Mucosa of rectum (tissue), 2 donors: ENCODE results near the gene CLPSL2.

Experiments used
- H3K27ac ChIP-seq, 2 donors: one replicate each; pipeline ENCODE4 v1.7.0; 2013; ENCODE audit warnings: inconsistent platforms in 2 of 2, low read depth in 2 of 2, low read length in 2 of 2
- H3K27me3 ChIP-seq, 2 donors: one replicate each; pipeline ENCODE4 v1.7.0; 2013; ENCODE audit warnings: low read length in 2 of 2; ENCODE audit not compliant: control insufficient read depth in 2 of 2, insufficient read depth in 2 of 2
- H3K36me3 ChIP-seq, 2 donors: one replicate each; pipeline ENCODE4 v1.7.0; 2013; ENCODE audit warnings: low read length in 2 of 2; ENCODE audit not compliant: control insufficient read depth in 2 of 2, insufficient read depth in 2 of 2
- H3K4me1 ChIP-seq, 2 donors: one replicate each; pipeline ENCODE4 v1.7.0; 2013; ENCODE audit warnings: low read length in 2 of 2, mild to moderate bottlenecking in 1 of 2; ENCODE audit not compliant: control insufficient read depth in 2 of 2, insufficient read depth in 2 of 2
- H3K4me3 ChIP-seq, 2 donors: one replicate each; pipeline ENCODE4 v1.7.0; 2013; ENCODE audit warnings: low read length in 2 of 2
- H3K9ac ChIP-seq, 2 donors: one replicate each; pipeline ENCODE4 v1.7.0; 2013; ENCODE audit warnings: low read length in 2 of 2, low read depth in 1 of 2, mild to moderate bottlenecking in 1 of 2
- H3K9me3 ChIP-seq, 2 donors: one replicate each; pipeline ENCODE4 v1.7.0; 2013; ENCODE audit warnings: low read length in 2 of 2; ENCODE audit not compliant: control insufficient read depth in 2 of 2
- donor health status: healthy.
- donor health status: Normal muscosa, but diverticular disease.

The CLPSL2 gene

DNA sequence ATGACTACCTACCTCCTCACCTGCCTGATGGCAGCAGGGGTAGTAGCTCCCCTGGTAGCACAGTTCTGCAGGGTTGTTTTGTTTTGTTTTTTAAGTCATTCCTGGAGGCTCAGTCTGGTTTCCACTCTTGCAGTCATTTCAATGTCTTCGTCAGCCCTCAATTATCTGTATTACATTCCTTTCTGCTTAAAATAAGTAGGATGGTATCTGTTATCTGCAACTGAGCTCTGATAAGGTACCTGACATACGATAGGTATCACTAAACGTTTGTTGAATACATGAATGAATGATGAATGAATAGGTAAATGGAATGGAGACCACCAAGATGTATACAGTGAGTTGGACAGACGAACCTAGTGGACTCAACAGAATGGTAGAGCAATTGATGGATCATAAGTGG is 7.2 kb upstream of the CLPSL2 start:
- Histone ChIP-seq H3K9me3 (no peaks in the 10 kb centered on the region), H3K36me3 (no peaks in the 10 kb centered on the region), H3K27me3 (peaks cover 3% of the 10 kb centered on the region in 2 donors), H3K27ac (no peak overlapping the region), H3K9ac (no peak overlapping the region), H3K4me1 (no peaks in the 10 kb centered on the region), H3K4me3 (no peak overlapping the region)

DNA sequence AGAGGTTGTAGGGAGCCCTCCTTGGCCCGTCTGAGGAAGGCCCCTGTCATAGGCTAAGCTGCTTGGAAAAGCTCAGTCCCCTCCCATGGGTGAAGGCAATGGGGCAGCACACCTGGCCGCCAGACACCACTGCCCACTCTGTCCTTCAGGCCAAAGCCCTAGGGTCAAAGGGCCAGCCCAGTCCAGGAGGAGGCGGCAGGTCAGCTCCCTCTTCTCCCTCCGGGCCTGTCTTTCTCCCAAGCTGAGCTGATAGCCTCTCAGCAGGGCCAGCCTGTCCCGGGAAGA is 5.1 kb upstream of the CLPSL2 start:
- Histone ChIP-seq H3K4me1 (no peaks in the 10 kb centered on the region), H3K4me3 (no peak overlapping the region), H3K36me3 (no peaks in the 10 kb centered on the region), H3K27me3 (peaks cover 2 to 9% of the 10 kb centered on the region in 2 donors), H3K9me3 (no peaks in the 10 kb centered on the region), H3K27ac (no peak overlapping the region), H3K9ac (no peak overlapping the region)

DNA sequence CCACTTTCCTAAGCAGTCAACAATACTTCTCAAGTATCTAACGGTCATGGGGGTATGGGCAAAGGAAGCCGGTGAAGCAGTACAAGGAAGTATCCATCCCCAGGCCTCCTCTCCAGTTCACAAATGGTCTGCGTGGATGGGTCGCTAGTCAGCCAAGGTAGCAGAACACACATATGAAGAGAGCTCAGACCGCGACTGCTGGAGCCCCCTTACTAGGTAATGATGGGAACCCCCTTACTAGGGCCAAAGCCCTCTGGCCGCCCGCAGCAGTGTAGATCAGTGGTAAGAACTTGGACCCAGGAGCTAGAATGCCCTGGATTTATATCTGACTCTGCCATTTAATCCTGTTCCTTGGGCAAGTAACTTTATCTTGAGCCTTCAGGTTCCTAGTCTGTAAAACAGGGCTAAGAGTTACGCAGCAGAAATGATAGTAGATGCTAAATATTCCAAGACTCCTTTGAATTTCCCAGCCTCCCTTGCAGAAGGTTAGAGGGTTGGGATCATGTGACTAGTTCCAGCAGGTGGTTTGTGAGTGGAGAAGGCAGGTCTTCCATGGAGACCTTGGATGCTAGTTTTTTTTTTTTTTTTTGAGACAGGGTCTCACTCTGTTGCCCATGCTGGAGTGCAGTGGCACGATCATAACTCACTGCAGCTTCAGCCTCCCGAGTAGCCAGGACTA is 2.1 kb upstream of the CLPSL2 start:
- no peak overlapping the region for H3K4me3 ChIP-seq
- H3K9ac ChIP-seq, result no peak overlapping the region
- peaks cover 0 to 2% of the 10 kb centered on the region in 2 donors for H3K4me1 ChIP-seq
- no peaks in the 10 kb centered on the region for H3K36me3 ChIP-seq
- H3K9me3 ChIP-seq, result no peaks in the 10 kb centered on the region
- H3K27ac ChIP-seq, result no peak overlapping the region
- H3K27me3 ChIP-seq, result peaks cover 5 to 11% of the 10 kb centered on the region in 2 donors

DNA sequence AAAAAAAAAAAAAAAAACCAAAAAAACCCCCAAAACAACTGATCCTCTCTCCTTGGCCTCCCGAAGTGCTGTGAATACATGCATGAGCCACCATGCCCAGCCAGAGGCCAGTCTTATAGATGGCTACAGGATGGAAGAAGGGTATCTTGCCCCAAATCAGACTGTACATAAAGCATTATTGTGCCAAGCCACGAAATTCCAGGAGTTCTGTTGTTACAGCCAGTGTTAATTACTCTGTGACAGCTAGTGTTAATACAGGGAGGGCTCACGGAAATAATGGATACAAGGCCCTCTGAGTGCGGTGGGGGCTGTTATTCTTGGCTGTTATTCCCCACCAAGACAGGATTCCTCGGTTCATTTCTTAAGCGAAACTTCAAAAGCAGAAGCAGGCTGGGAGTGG is 1.4 kb upstream of the CLPSL2 start:
- peaks cover 5 to 11% of the 10 kb centered on the region in 2 donors for H3K27me3 ChIP-seq
- H3K36me3 ChIP-seq, result no peaks in the 10 kb centered on the region
- H3K4me1 ChIP-seq, result peaks cover 0 to 2% of the 10 kb centered on the region in 2 donors
- no peak overlapping the region for H3K27ac ChIP-seq
- H3K9ac ChIP-seq, result no peak overlapping the region
- H3K9me3 ChIP-seq, result no peaks in the 10 kb centered on the region
- no peak overlapping the region for H3K4me3 ChIP-seq

DNA sequence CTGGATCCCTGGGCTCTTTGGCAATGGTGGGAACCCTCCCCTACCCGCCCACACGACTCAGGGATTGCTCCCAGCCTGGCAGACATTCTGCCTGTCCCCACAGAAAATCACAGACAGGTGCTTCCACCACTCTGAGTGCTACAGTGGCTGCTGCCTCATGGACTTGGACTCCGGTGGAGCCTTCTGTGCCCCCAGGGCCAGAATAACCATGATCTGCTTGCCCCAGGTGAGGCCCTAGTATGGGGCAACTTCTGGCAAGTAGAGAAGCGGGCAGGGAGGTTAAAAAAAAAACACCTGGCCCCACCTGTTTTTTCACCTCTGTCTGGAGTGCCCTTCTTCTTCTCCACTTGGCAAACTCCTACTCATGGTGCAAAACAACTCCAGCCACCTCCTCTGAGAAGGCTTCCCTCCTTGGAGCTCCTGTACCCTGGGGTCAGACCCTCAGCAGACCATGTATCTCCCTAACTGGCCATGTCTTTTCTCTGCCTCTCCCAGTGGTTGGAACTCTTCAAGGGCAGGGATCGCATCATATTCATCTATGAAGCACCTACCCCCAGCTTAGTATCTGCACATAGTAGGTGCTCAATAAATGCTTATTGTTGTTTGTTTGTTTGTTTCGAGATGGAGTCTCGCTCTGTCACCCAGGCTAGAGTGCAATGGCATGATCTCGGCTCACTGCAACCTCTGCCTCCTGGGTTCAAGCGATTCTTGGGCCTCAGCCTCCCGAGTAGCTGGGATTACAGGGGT is 1.1 kb downstream of the CLPSL2 start:
- Histone ChIP-seq H3K36me3 (no peaks in the 10 kb centered on the region), H3K4me3 (no peak overlapping the region), H3K27me3 (peaks cover 6 to 8% of the 10 kb centered on the region in 2 donors), H3K27ac (no peak overlapping the region), H3K9ac (no peak overlapping the region), H3K9me3 (no peaks in the 10 kb centered on the region), H3K4me1 (peaks cover 0 to 2% of the 10 kb centered on the region in 2 donors)

DNA sequence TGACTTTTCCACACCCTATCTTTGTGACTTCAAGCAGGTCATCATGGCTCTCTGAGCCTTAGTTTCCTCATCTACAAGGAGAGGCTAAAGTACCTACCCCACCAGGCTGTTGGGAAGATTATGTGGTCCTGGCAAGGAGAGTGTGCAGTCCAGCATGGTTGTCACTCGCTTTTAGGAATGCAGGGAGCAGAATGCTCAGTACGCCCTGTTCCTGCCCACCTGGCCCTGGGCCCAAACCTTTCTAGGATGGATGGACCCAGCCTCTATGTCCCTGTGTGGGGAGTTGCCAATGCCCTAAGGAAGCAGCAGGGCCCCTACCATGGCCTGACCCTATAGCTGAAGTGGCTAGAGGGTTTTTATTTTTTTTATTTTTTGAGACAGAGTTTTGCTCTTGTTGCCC is 2.0 kb downstream of the CLPSL2 start:
- Histone ChIP-seq H3K27me3 (peaks cover 6 to 8% of the 10 kb centered on the region in 2 donors), H3K36me3 (no peaks in the 10 kb centered on the region)

DNA sequence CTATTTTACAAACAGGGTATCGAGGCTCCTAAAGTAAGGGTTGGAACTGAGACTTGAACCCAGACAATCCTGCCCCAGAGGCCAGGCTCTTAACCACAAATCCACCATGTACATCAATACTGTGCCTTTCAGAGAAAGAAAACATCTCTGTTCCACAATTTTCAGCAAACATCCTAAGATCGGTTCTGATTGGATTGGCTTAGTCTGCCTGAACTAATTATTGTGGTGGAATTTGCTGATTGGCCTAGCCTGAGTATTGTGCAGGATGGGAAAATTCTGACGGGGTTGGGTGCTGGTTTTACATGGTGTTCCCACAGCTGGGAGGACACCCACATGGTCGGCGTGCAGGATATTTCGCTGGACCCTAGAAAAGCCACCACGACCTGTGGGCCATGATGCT is 4.3 kb downstream of the CLPSL2 start, which contains the start of gene CLPSL1:
Gene CLPSL1 (plus strand): TSS at position 301 of the 400 bp plus-strand sequence. CDS start 92 bp downstream, at position 393.
- Histone ChIP-seq H3K9ac (no peak within 1 kb of the TSS), H3K4me3 (no peak within 1 kb of the TSS), H3K27me3 (peaks cover 4 to 7% of the 10 kb centered on the region in 2 donors), H3K4me1 (peaks cover 0 to 2% of the 10 kb centered on the region in 2 donors), H3K9me3 (no peaks in the 10 kb centered on the region), H3K36me3 (no peaks in the 10 kb centered on the region), H3K27ac (no peak within 1 kb of the TSS)

More for the DNA sequence above, 2.0 kb downstream of the CLPSL2 start:
- Histone ChIP-seq H3K9ac (no peak overlapping the region), H3K27ac (no peak overlapping the region), H3K9me3 (no peaks in the 10 kb centered on the region), H3K4me1 (peaks cover 0 to 2% of the 10 kb centered on the region in 2 donors), H3K4me3 (no peak overlapping the region)

DNA sequence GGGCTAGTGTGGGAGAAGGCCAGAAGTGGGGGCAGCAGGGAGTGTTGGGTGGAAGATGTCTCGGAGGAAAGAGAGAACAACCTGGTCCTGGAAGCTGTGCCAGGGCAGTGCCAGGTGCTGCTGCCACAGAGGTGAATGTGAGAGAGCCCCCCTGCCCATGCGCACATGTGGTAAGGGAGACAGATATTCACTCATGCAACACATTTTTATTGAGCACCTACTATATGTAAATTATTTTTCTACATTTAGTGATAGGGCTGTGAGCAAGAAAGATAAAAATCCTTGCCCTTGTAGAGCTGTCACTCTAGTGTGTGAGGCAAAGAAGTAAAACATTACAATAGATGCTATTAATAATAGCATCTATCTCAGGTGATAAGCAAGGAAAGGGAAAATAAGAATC is 4.9 kb downstream of the CLPSL2 start:
- H3K9me3 ChIP-seq, result no peaks in the 10 kb centered on the region
- no peak overlapping the region for H3K4me3 ChIP-seq
- H3K4me1 ChIP-seq, result peaks cover 0 to 2% of the 10 kb centered on the region in 2 donors
- no peak overlapping the region for H3K9ac ChIP-seq
- no peaks in the 10 kb centered on the region for H3K36me3 ChIP-seq
- H3K27me3 ChIP-seq, result peaks cover 5 to 6% of the 10 kb centered on the region in 2 donors
- no peak overlapping the region for H3K27ac ChIP-seq

DNA sequence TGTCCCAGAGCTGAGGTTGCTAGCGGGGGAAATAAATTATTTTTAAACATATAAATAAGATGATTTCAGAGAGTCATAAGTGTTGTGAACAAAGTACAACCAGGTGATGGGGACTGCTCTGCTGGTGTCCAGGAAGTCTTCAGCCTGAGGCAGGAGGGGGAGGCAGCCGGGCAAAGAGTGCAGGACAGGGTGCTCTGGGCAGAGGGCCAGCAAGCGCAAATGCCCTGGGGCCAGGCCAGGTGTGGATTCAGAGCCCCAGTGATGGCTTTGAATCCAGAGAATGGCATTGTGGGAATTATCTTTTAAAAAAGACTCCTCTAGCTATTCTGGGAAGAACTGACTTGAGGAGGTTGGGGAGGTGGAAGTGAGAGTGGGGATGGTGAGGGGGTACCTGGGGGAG is 6.0 kb downstream of the CLPSL2 start:
- Histone ChIP-seq H3K9me3 (no peaks in the 10 kb centered on the region), H3K4me1 (no peaks in the 10 kb centered on the region), H3K9ac (no peak overlapping the region), H3K36me3 (no peaks in the 10 kb centered on the region), H3K27ac (no peak overlapping the region), H3K4me3 (no peak overlapping the region), H3K27me3 (peaks cover 10 to 14% of the 10 kb centered on the region in 2 donors)

DNA sequence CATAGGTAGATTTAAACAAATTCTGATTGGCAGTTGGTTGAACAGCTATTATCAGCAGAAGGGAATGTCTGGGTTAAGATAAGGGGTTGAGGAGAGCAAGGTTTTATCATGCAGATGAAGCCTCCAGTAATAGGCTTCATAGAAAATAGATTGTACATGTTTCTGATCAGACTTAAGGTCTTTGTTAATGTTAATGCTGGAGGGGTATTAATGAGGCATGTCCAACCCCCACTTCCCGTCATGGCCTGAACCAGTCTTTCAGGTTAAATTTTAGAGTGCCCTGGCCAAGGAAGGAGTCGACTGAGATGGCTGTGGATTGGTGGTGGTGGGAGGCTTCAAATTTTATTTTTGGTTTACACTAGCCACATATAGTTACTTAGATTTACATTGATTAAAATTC is 7.8 kb downstream of the CLPSL2 start:
- Histone ChIP-seq H3K9me3 (no peaks in the 10 kb centered on the region), H3K9ac (no peak overlapping the region), H3K4me3 (no peak overlapping the region), H3K27me3 (peaks cover 15 to 25% of the 10 kb centered on the region in 2 donors), H3K4me1 (no peaks in the 10 kb centered on the region), H3K27ac (no peak overlapping the region), H3K36me3 (no peaks in the 10 kb centered on the region)
